ENCODE measurements around the gene DNAJC6.

The DNAJC6 gene

DNA sequence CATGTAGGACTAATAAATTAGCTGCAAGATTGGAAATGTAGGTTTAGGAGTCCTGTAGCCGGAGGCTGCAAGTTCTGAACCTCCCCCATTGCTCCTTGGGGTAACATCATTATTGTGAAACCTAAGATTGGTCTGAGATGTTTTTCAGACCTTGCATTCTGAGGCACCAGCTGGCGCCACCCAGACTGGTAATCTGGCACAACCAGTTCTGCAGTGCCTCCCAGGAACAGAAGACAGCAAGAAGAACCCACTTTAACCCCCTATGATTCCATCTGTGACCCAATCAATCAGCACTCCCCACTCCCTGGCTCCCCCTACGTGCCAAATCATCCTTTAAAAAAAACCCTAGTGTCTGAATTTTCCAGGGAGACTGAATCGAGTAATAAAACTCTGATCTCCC, 11.6 kb upstream of the DNAJC6 start:
- DNase-seq = no peak

DNA sequence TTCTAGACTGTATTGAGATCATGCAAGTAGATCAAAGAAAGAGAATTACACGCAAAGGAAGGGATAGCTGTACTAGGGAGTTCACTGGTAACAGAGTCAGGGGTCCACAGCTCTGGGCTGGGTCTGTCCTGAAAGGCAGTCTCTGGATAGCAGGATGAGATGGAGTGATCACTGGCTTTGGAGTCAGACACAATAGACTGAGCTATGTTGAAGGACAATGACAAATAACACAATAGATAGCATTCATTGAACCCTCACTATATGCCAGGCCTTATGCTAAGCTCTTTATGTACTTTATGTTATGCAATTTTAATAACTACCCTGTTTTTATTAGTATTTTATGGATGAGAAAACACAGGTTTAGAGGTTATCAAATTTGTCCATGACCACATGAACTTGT, 10.0 kb upstream of the DNAJC6 start:
- no peak for DNase-seq

DNA sequence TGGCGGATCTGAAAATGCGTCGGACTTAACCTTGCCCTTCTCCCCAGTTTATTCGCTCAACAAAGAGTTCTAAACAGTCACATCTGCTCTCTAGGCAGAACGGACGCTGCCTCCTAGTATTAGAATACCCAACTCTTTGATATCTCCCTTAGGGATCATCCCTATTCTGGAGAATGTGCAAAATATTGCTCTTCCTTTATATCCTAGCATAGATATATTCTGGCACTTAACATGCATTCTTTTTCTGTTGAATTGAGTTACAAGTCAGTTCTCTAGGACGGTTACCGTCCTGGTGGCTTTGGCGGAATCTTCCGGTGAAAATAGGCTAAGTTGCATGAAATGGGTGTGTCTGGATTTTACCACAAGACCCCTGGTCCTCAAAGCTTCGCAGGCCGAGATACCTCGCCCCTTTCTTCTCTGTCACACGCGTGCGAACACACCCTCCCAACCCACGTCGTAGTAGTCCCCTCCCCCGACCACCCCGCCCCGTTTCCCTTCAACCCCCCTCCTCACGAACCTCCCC, 501 bp upstream of the DNAJC6 start:
- no peak for DNase-seq

DNA sequence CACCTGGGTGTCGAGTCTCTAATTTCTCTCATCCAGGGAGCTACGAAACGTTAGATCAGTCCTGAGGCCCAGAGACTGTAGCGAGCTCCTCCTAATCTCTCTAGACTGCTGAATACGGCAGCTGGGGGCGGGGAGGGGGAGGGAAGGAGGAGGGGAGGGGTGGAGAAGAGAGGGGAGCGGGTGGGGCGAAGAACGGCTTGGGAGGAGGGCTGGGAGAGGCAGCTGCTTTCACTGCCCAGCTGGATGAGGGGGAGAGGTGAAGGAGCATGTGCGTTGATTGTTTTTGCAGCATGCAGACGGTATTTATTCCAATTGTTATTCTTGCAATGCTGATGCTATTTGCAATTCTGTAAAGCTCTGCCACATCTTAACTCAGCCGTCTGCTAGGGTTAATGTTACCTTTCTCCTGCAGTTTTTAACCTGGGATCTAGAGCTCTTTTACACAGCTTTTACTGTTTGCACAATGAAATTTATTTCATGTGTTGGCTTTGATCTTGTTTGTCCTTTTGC, 790 bp downstream of the DNAJC6 start:
- no peak for DNase-seq

DNA sequence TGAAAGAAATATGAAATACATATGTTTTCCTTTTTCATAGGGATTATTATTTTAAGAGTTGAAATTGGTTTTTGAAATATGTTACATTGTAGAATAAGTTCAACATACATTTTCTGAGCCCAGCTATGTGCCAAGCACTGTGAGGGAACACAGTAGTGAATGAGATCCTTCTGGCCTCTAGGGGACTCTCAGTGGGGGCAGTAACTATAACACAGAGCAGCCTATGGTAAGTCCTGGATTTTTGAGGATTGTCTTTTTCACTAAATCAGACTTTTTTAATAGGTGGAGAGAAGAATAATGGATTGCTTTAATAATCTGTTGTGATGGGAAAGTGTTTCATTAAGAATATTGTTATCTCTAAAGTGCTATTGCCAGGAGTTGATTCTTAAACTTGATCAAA, 2.4 kb downstream of the DNAJC6 start:
- no peak for DNase-seq

DNA sequence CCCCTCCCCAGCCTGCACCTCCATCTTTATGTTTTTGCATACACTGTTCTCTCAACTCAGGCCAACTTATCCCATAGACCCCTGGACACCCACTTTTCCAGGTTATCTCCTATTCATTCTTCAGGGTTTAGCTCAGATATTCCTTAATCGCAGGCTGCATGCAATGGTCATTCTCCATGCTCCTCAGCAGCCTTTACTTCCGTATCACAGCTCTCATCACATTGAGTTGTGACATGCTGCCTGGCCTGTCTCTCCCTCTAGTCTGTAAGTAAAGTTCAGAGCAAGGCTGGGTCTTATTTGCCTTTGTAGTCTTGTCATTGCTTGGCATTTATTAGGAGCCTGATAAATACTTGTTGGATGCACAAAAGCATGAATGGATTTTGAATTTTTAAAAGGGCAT, 6.9 kb downstream of the DNAJC6 start:
- no peak for DNase-seq

DNA sequence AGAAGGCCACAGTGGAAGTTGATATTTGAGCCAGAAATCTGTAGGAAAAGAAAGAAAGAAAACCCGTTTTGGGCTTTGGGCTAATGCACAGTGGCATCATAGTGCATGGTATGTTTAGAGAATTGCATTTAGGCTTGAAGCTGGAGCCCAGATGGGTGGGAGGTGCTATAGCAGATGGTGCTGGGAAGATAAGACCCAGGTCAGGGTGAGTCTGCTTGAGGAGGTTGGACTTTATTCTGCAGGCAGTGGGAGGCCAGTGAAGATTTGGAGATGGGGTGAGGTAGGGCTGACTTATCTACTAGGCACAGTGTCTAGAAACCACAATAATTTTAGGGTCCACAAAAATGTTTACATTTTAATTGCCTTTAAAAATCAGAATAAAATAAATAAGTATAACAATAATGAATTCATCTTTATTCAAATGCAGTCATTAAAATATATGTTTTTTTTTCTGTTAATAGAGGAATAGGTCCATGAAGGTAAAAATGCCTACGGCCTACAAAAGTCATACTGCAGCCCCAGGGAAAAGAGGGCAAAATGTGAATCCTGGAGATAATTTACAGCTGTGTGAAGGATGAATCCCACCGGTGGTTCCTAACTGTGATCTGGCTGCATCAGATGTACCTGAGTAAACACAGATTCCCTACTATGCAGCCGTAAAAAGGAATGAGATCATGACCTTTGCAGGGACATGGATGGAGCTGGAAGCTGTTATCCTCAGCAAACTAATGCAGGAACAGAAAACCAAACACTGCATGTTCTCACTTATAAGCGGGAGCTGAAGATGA, 8.7 kb downstream of the DNAJC6 start:
- no peak for DNase-seq

DNA sequence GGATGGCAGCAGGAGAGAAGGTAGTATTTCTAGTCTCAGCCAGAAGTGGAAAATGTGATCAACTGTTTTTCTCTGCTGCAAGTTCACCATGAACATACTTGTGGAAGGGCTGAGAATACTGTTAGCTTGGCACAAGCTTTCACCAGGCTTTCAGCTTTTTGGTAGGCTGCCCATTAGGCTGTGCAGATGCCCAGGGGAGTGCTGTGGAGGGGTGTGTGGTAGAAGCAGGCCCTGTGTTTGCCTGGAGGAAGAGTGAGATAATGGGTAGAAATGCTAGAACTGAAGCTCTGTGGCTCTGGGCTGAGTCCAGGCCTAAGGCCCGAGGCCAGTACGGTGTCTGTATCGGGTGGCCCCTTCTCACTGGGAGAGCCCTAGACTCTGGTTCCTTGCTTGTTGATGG, 9.8 kb downstream of the DNAJC6 start:
- no peak for DNase-seq

DNA sequence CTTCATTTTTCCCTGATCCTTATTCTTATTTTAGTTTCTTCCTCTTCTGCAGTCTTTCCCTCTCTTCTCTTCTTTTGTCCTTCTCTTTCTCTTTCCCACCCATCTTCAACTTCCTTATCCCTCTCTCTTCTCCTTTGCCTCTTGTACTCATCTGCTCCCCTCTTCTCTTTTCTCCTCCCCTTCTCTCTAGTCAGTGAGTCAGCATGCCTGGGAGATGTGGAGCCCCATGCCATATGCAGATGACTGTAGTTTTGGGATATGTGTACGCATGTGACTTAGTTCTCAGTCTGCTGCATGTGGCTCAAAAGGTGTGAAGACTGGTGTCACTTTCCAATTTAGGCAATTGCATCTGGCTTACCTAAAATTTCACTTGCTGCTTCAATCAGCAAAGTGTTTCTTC, 10.4 kb downstream of the DNAJC6 start:
- DNase-seq = no peak

DNA sequence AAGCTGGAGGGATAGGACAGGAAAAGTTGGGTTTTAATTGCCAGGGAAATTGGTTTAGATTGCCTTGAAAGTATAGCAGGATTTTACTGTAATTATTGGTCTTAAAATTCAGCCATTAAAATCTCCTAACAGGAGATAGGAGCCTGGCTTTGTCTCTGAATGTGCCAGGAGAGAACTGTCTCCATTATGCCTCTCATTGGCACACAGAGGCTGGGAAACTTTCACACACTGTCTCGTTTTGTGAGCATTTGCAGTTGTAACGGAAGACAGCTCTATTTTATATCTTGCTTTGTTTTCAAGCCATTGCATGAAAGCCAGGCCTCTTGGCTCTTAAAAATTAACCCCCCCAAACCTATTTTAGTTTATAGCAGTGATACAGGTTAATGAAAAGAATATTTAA, 12.5 kb downstream of the DNAJC6 start:
- DNase-seq = no peak

DNA sequence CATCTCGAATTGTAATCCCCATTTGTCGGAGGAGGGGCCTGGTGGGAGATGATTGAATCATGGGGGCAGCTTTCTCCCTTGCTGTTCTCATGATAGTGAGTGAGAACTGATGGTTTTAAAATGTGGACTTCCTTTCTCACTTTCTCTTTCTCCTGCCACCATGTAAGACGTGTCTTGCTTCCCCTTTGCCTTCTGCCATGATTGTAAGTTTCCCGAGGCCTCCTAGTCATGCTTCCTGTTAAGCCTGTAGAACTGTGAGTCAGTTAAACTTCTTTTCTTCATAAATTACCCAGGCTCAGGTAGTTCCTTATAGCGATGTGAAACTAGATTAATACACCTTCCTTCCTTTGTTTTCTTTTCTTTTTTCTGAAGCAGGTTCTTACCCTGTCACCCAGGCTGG, 13.9 kb downstream of the DNAJC6 start:
- DNase-seq = no peak

DNA sequence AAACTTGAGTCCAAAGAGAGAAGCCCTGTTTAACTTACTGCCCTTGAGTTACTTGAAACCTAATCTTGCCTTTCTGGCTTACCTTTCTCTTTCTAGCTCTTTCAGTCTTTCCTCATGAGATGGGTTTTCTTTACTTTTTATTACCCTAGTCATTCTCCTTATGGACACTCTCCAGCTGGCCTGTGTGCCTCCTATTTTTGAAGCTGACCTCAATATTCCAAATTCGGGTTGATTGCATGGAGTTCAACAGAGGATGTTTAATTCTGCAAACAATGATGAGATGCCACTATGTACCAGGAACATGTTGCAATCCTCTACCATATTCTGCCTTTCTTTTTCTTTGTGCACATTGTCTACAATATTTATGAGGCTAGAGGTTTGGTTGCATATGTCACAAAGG, 20.7 kb downstream of the DNAJC6 start:
- DNase-seq = no peak

DNA sequence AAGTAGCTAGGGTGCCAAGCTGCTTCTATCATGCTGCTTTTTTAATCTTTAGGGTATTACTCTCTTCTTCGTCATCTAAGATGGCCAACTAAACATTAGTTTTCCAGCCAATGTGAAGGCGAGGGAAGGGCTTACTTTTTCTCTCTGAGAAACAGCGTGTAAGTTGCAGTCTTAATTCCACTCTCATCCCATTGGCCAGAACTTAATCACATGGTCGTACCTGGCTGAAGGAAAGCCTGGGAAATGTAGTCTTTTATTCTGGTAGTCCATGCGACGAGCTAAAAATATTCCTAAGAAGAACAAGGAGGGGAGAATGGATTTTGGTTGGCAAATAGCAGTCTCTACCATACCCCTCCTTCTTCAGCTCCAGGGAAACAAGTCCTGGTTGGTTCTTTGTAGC, 21.5 kb downstream of the DNAJC6 start:
- DNase-seq = no peak

DNA sequence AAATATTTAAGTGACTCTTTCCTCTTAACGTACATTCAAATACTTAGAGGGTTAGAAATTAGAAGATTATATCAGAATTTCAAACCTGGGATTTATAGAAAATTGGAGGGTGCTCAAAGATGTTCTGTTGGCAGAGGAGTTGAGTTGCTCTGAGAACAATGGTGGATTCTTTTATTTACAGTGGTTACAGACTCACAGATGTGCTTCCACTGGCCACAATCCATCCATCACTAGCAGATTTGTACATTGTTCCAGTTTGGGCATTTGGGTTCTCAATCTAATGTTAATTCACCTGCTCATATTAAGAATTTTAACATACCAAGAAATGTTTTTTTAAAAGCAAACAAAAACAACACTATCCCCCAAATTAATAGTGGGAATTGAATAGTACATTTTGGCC, 23.5 kb downstream of the DNAJC6 start:
- no peak for DNase-seq

DNA sequence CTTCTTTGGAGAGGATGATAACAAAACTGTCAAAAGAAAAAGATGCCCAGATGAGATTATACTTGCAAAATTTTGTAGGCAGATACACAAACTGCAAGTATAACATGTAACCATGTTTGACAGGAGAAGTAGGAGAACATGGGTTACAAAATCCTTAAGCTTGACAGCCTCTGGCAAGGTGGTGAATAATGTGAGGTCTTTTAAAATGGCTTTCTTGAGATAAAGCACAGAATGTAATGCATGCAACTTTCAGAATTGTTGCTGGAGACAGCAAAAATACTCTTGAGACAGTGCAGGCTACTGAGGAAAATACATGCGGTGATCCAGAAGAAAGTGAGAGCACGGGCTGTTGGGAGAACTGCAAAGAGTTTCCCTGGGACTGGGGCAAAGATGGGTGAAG, 24.7 kb downstream of the DNAJC6 start:
- no peak for DNase-seq

DNA sequence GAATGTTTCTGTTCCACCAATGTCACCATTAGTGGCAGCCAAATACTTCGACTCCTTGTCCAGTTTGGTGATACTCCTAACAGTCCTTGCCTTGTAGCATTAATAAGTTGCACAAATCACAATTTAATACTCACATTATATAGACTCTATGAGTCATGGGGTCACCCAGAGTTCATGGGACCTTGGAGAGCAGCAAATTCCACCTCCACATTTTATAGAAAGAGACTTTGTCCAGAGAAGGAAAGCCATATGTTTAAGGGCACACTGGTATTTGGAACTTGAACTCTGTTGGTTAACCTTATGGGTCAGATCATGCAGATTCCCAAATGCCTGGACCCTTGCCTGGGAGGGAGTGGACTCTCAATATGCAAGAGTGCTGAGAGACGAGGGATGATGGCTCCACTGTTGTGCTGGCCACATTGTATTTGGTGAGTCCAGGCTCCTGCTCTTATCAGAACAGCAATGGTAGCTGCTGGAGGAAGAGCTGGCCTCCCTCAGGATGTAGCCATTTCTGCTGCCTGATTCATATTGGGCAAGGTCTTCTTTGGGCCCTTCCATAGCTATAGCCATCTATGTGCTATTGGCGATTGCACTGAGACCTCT, 30.6 kb downstream of the DNAJC6 start:
- no peak for DNase-seq

DNA sequence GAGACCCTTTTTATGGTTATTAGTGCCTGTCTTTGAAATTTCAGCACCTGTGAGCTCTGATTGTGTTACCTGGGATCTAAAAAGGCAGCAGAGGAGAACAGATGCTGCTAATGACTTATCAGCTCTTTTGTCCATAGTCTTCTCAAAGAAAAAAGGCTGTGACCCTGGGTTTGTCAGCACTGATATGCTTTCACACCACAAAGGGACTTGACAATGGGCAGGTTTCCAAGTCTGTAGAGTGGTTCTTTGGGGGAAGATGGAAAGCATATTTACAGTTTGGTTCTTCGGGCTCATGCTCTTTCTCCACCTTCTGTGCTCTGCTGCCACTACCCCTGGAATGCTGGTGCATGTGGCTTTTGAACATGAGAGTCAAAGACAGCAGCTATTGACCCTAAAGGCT, 32.0 kb downstream of the DNAJC6 start:
- no peak for DNase-seq

DNA sequence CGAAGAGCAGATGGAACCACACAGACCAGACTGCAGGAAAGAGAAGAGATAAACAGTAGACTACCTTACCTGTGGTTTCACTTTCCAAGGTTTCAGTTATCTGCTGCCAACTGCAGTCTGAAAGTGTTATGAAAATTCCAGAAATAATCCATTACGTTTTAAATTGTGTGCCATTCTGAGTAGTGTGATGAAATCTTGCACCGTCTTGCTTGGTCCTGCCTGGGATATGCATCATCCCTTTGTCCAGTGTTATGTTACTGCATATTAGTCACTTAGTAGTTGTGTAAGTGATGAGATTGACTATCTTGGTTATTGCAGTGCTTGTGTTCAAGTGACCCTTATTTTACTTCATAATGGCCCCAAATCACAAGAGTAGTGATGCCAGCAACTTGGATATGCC, 33.9 kb downstream of the DNAJC6 start:
- DNase-seq = no peak

DNA sequence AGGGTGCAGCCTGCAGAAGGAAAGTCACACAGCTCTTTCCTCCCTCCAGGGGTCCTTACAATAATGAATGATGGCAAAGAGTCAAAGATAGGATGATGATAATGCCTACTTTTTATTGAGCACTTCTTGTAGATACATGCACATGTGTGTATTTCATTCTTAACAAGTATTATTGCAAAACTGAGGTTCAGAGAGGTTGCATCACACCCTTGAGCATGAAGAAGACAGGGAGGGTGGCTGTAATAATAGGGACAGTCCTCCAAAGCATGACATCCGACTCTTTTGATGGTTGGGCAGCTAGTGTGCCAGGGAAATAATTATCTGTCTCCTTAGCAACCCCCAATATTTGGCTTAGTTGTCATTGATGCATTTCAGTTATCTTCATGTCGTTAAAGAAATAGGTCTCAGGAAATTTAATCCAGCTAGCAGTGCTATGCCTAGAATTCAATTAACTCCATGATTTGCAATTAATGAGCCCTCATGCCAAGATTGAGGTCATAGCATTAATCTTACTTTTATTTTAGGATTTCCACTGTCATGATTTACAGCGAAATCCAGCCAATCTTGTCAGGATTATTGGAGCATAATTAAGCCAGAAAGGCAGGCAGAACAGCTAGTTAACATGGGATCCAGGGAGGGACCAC, 35.0 kb downstream of the DNAJC6 start:
- no peak for DNase-seq

DNA sequence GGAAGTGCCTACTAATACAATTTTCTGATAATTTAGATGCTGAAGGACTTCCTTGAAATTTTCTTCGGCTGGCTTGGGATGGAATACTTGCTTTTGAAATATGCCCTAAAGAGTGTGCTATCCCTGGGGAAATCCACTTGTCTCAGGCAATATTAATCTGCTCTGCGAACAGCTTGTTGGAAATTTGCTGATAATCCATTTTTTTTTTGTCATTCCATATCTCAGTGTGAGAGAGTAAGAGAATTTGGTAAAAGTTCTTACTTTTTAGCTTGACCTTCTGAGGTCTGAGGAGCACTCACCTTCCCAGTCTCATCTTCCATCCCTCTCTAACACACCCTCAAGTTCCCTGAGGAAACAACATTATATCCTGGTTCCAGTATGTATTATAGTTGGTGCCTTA, 36.8 kb downstream of the DNAJC6 start:
- DNase-seq = no peak

DNA sequence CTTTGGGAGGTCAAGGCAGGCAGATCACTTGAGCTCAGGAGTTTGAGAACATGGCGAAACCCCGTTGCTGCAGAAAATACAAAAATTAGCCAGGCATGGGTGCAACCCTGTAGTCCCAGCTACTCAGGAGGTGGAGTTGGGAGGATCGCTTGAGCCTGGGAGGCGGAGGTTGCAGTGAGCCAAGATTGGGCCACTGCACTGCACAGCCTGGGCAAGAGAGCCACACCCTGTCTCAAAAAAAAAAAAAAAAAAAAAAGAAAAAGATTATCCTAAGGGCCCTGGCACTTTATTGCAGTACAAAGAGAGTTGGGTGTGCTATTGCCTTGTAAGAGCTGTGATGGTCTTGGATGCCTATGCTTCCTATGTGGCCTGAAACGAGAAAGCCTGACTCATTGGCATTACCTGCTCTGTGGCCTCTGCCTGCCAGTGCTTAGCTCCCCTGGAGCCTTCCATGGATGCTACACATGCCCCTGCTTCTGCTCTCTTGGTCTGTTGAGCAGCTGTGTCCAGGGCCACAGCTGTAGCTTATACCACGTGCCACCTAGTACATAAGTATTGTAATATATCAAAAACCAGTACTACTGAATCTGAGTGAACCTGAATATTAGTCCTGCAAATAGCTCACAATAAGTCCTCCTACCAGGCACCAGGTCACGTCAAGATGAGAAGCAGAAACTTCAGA, 45.8 kb downstream of the DNAJC6 start:
- DNase-seq = no peak

DNA sequence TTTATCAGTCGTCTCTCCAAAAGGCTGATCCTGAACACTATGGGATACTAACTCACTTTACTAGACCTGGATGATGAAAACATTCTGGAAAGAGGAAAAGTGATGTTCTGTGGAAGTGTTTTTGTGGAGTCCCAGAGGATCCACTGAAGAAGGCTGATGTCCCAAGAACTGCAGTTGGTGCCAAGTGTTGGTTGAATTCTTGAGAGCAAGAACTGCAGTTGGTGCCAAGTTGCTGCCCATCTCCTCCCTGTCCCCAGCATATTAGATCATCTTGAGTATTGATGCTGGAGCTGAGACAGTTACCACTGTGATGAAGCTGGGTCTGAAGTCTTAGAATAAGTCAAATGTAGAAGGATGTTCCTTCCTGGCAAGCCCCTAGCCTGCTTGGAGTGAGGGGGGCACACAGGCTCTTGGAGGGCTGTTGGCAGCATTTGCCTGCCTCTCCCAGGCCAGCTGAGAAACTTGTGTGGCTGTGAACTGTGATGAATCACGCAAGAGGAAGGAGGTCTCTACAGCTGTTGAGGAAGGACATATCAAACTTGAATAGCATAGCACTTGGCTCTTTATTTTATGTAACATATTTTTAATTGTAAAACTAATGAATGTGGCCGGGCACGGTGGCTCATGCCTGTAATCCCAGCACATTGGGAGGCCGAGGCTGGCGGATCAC, 48.1 kb downstream of the DNAJC6 start:
- no peak for DNase-seq

DNA sequence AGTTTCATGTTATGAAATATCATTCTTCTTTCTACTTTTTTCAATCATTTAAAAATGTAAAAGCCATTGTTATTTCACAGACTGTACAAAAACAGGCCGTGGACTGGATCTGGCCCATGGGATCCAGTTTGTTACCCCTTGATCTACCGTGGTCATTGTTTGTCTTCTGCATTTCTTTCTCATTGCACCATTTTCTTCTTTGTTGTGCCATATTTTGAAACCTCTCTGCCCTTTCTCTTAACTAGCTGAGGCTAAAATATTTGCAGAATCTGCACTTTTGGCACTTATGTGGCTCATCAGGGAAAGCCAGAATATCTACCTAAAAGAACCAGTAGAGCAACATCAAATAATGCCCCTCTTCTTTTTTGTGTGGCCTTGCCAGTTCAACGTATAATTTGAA, 50.5 kb downstream of the DNAJC6 start:
- DNase-seq = no peak

All from CD4-positive, alpha-beta T cell treated with Interleukin-17A for 4 hours (primary cell).